Superior temporal gyrus (tissue), 1 donor: Measurements from ENCODE around the gene SMIM23.
A peak's percentile ranks its signal among the peaks of the same experiment; 100 is the strongest.

ENCODE experiments used
- DNase-seq: peaks from one replicate; pipeline ENCODE4 v3.0.0-alpha.2; 2016; ENCODE audit errors: extremely low spot score

Gene SMIM23

GRCh38 chr5:171785517-171785916 is at the start of gene SMIM23:
Gene SMIM23, plus strand, starts transcription at chr5:171785817. Its CDS starts 55 bp downstream, at chr5:171785872.
- no peak for DNase-seq

GRCh38 chr5:171736976-171737891 is 48.4 kb upstream of the SMIM23 start:
- no peak for DNase-seq

GRCh38 chr5:171738501-171738900 is 47.1 kb upstream of the SMIM23 start:
- no peak for DNase-seq

DNA sequence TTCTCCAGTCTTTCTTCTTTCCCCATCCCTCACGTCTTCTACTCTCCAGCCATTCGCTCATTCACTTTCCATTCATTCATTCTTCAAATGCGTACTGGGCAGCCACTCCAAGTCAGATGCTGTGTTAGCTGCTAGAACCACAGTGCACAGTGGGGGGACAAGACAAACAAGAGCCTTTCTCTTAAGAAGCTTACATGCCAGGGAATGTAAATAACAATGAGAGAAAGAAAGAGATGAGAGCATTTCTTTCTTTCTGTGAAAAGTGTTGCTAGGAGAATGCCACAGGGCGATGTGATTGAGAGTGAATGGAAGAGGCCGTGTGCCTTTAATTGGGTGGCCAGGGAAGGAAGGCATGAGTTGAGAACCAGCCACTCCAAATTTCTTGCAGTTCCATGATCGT is 46.3 kb upstream of the SMIM23 start:
- DNase-seq: no peak

DNA sequence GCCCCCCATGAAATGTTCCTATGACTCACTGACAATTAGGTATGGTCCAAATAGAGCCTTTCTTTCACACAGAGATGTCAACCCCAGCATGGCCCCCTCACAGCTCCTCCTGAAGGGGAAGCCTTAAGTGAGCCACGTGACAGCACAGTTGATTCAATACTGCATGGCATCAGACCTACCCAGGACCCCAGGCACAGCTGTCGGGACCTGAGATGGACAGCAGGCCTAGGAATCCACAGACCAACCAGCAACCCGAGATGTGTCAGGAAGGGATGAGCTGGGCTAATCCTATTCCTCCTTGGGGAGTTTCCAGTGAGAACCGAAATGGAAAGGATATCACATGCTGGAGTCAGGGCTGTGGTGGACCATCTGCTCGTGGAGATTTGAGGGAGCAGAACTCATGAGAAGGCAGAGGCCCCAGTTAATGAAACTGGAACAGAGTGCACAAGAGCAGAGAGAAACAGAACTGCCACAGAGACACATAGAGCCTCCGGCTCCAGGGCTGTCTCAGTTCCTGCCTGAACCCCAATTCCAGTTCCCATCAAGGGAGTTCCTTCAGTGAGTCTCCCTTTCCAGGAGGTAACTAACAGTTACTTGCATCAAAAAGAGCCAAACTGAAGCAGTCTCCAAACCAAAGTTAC is 42.1 kb upstream of the SMIM23 start:
- DNase-seq: peak; percentile 14

DNA sequence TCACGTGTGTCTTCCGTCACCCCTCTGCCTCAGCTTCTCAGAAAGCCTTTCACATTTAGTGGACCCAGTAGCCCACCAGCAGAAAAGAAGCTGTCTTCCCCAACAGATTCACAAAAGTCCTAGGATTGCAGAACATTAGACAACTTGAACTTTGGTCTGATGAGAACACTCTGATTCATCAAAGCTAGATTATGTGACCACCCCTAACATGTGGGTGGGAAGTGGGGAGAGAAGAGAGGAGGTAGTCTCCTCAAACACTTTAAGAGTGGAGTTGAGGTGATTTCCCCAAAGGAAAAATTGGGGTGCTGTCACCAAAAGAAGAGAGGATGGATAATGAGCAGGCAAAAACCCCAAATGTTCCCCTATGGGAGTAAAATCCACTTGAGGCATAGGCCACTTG is 41.4 kb upstream of the SMIM23 start:
- DNase-seq: no peak

GRCh38 chr5:171744882-171745281 is 40.7 kb upstream of the SMIM23 start:
- no peak for DNase-seq

GRCh38 chr5:171745602-171746001 is 40.0 kb upstream of the SMIM23 start:
- peak; percentile 49 for DNase-seq

- no peak for DNase-seq
These were observed 38.4 kb upstream of the SMIM23 start for GRCh38 chr5:171747061-171747859.

DNA sequence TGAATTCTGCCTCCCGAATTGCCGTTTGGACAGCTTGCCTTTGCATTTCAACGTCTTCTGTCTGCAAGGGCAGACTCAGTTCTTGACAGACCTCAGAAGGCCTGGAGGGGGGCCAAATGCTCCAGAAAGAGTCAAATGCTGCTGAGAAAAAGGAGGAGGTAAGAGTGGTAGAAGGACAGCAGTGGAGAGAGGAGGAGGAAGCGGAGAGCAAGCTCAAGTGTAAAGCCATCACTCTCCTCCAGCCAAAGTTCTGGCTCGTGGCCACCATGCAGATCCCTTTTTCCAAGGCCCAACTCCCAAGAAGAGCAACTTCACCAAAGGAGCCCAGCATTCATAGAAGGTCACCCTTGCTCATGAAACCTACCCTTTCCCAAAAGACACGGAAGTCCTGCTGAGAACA is 36.9 kb upstream of the SMIM23 start:
- DNase-seq: peak; percentile 12

DNA sequence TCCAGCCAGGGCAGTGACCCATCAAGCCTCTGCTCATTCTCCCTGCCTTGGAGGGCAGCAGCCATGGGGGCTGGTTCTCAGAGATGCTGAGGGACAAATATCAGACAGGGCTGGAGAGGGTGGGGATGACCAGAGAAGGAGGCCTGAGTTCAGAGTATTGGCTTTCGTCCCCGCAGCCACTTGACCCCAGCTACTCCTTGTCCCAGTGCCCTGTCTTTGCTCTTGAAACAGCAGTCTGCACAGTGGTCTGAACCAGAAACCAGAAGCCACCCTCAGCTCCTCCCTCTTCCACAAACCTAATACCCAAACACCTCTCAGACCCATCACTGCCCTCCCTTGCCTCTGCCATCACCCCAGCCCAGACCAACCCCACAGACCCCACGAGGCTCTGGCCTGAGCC is 36.3 kb upstream of the SMIM23 start:
- no peak for DNase-seq

- DNase-seq: no peak
These were observed 35.3 kb upstream of the SMIM23 start for GRCh38 chr5:171750311-171750788.

DNA sequence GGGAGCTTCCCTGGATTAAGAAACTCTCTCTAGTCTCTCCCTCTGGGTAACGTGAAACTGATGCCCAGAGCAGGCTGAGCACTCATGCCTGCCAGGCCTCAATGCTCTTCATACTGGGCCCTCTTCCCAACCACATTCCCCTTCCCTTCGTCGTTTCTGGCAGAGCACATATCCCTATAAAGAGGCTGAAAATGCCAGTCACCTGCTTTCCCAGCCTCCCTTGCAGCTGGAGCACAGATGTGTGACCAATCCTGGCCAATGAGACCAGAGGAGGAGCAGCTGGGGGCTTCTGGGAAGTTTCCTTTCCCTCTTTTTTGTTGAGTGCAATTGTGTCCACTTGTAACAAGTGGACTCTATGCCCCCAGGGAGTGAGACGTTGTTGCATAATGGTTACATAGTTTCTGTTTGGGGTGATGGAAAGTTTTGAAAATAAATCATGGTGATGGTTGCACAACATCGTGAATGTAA is 30.2 kb upstream of the SMIM23 start:
- no peak for DNase-seq

DNA sequence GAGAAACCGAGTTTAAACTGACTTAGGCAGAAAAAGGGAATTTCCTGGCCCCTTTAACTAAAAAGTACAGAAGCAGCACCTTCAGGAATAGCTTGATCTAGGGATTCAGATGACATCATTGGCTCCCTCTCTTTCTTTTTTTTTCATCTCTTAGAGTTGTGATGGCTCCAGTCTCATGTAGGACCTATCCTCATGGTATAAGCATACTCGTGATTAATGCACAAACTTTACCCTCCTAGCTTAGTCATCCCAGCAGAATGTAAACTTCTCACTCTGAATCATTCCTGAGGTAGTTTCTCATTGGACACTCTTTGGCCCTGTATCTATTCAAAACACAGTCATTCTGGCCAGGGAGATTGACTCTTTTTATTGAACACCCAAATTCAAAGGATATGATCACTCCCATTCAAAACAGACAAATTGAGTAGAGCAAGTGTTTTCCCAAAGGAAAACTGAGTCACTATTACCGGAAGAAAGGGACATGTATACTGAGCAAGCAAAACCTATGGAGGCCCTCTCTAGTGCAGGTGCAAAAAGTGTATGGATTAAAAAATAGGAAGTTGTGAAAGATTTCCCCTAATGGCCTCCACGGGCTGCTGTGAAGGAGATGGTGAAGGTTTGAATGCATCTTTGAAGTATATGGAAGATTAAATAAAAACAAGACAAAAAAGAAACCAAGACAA is 27.6 kb upstream of the SMIM23 start:
- DNase-seq: no peak

- DNase-seq: no peak
These were observed 25.8 kb upstream of the SMIM23 start for GRCh38 chr5:171759777-171760176.

- no peak for DNase-seq
These were observed 23.5 kb upstream of the SMIM23 start for GRCh38 chr5:171762021-171762608.

DNA sequence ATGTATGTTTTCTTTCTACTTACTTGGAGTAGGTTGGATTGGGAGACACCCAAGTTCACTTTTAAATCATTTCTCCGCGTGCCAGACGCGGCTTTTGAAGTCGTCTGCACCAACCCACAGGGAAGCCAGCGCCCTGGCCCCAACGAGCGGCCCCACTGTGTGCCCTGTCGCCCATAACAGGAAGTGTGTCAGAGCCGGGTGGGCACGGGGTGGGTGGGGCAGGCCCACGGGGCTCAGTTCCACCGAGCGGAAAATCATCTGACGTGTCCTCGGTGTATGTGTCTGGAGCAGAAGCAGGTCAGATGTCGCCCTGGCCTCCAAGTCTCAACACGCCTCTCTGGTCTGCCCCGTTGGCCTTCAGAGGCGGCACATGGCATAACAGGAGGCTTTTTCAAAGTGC is 22.7 kb upstream of the SMIM23 start:
- no peak for DNase-seq

GRCh38 chr5:171764265-171764664 is 21.4 kb upstream of the SMIM23 start:
- no peak for DNase-seq

GRCh38 chr5:171766875-171767274 is 18.7 kb upstream of the SMIM23 start:
- DNase-seq: no peak

DNA sequence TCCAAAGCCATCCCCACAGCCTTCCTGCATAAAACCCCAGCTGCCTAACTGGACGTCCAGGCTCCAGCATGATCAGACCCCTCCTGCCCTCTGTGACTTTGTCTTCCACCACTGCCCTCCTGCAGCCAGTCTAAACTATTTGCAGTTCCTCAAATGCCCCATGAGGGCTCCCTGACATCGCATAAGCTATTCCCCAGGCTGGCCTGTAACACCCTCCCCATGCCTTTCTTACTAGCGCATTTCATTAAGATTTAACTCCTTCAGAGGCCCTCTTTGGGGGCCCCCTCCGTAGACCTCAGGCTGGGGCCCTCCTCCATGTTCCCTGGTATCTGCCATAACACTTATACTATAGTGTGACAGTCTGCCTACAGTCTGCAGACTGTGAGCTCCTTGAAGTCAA is 15.5 kb upstream of the SMIM23 start:
- DNase-seq: no peak

- DNase-seq: no peak
These were observed 13.8 kb upstream of the SMIM23 start for GRCh38 chr5:171771856-171772255.
